Iris pigment epithelial cell (primary cell): ENCODE data around the gene CCDC28B.
A peak's percentile ranks its signal among the peaks of the same experiment; 100 is the strongest.

ENCODE experiments used
- DNase-seq: peaks from one replicate; pipeline ENCODE4 v3.0.0-alpha.2; 2011; ENCODE audit warnings: low read depth

CCDC28B gene

GRCh38 chr1:32194984-32195383 is 5.4 kb upstream of the CCDC28B start:
- DNase-seq: no peak

DNA sequence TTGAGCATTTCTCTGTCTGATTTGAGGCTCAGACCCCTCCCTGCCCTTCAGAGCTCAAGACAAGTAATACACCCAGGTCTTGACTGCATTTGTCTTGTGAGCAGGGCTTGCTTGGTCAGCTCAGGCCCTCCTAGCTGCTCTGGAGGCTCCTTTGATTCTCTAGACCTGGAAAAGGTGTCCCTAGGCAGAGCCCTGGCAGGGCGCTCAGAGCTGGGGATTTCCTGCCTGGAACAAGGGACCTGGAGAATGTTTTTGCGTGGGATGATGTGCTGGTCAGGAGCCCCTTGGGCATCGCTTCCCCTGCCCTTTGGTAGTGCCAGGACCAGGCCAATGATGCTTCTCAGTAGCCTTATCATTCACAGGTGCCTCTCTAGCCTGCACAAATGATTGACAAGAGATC is 4.9 kb upstream of the CCDC28B start:
- no peak for DNase-seq

DNA sequence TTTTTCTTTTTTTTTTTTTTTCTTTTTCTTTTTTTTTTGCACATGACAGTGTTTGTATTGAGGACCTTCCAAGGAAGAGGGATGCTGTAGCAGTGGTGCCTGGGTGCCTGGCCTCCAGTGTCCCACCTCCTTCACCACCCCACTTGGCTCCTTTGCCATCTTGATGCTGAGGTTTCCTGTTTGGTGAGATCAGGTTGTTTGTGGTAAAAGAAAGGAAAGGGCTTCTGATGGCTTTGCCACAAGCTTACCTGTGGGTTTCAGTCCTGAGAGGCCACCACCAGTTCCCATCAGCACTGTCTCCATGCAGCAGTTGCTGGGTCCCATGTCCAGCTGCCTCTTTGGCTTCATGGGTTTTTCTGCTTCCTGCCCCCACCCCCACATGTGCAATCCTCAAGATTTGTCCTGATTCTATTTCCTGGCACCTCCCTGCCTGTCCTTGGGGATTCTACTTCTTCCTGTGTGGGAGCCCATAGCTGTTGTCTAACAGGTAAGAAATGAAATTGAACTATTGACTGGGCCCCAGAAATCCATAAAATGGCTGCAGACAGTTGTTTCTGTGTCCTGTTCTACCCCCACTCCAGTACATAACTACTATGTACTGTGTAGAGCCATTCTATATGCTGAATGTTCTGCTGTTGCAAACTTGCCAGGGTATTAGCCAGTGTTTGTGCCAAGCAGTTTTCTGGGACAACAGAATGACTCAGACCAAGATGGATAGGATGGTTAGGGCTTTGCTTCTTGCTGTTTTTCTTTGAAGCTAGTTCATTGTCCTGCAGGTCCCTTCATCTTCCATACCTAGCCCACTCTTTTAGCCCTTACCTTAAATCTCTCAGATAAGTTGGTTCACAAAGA is 4.2 kb upstream of the CCDC28B start:
- DNase-seq: peak; percentile 46

DNA sequence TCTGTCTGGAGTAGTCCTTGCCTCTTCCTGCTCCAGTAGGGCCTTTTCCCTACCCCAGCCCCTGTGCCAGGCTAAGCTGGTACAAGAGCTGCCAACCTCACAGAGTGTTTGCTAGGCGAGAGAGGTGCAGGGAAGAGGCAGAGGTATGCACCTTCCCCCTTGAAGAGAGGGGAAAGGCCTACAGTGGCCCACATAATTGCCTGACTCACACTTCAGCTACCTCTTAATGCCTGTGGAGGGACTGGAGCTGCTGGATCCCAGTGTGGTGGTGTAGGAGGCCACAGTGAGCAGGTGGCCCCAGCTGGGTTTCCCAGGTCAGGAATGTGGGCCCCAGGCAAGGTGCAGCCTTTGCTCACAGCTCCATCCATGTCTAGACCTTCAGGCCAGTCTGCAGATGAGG is 3.3 kb upstream of the CCDC28B start:
- no peak for DNase-seq

DNA sequence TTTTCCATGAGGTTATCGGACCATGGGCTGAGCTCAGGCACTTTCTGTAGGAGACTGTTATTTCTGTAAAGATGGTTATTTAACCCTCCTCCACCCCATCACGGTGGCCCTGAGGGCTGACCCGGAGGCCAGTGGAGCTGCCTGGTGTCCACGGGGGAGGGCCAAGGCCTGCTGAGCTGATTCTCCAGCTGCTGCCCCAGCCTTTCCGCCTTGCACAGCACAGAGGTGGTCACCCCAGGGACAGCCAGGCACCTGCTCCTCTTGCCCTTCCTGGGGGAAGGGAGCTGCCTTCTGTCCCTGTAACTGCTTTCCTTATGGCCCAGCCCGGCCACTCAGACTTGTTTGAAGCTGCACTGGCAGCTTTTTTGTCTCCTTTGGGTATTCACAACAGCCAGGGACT is 2.6 kb upstream of the CCDC28B start:
- DNase-seq: no peak

- no peak for DNase-seq
These were observed 2.0 kb upstream of the CCDC28B start for GRCh38 chr1:32198237-32199042.

GRCh38 chr1:32199043-32199716 is 1.2 kb upstream of the CCDC28B start:
- DNase-seq: no peak

DNA sequence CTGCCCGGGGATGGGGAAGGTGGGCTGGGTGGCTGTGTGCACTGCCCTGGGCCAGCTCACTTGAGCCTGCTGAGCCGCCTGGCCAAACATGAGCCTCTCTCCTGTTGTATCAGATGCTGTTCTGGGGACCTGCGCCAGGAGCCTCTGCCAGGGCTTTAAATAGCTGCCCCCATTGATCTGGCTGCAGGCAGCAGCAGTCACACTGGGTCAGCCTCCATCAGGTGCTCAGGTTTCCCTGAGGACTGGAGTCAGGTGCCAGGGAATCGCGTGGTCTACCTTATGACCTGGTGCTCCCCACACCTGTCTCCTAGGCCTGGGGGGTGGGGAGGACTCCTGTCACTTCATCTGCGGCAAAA is 700 bp upstream of the CCDC28B start:
- no peak for DNase-seq

GRCh38 chr1:32201011-32201855 is 838 bp downstream of the CCDC28B start:
- peak; percentile 72 for DNase-seq

DNA sequence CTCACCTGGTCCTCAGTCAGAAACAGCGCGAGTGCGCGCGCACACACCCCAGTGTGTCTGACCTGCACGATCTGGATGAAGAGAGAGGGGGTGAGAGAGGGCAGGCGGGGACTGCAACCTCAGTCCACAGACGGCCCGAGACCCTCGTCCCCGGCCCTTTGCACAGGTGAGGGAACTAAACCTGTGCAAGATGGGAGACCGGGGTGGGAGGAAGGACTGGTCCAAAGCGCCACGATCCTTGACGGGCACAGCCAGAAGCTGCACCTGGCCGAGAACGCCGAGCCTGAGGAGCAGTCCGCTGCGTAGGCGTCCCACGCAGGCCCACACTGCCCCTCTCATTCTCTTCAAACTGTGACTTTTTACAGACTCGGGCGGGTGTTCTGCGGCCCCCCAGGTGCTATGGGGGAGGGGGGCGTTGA is 4.6 kb downstream of the CCDC28B start:
- no peak for DNase-seq

- DNase-seq: peak; percentile 78
These were observed 5.3 kb downstream of the CCDC28B start, which contains the start of gene IQCC for GRCh38 chr1:32205401-32206370. Gene IQCC (plus strand): TSS chr1:32205671. CDS start chr1:32205682, 11 bp downstream.

DNA sequence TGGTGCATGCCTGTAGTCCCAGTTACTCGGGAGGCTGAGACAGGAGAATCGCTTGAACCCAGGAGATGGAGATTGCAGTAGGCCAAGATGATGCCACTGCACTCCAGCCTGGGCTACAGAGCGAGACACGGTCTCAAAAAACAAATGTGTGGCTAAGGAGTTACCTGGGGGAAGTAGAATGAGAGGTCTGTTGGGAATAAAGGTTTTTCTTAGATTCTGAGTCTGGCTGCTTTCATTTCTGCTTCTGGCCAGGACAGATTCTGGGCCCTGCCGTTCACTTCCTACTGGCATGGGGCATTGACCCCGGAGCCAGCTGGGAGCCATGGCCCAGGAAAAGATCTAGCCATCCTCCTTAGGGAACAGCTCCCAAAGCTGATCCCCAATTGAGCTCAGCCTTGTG is 8.1 kb downstream of the CCDC28B start:
- no peak for DNase-seq

DNA sequence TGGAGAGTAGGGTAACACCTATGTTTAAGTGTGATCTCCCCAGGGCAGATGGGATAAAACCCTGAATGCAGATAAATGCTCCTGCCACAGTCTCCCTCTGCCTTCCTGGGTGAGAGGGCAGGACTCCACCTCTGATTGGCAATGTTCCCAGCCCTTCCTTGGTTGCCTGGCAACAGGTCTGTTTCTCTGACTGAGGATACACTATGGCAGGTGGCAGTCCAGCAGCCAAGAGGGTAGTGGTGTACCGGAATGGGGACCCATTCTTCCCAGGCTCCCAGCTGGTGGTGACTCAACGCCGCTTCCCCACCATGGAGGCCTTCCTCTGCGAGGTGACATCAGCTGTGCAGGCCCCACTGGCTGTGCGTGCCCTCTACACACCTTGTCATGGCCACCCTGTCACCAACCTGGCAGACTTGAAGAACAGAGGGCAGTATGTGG is 8.5 kb downstream of the CCDC28B start, which contains the start of gene DCDC2B:
DCDC2B (plus strand) TSS at position 199 of the 438 bp plus-strand sequence; CDS start at position 204, 5 bp downstream.
- DNase-seq: peak; percentile 40

DNA sequence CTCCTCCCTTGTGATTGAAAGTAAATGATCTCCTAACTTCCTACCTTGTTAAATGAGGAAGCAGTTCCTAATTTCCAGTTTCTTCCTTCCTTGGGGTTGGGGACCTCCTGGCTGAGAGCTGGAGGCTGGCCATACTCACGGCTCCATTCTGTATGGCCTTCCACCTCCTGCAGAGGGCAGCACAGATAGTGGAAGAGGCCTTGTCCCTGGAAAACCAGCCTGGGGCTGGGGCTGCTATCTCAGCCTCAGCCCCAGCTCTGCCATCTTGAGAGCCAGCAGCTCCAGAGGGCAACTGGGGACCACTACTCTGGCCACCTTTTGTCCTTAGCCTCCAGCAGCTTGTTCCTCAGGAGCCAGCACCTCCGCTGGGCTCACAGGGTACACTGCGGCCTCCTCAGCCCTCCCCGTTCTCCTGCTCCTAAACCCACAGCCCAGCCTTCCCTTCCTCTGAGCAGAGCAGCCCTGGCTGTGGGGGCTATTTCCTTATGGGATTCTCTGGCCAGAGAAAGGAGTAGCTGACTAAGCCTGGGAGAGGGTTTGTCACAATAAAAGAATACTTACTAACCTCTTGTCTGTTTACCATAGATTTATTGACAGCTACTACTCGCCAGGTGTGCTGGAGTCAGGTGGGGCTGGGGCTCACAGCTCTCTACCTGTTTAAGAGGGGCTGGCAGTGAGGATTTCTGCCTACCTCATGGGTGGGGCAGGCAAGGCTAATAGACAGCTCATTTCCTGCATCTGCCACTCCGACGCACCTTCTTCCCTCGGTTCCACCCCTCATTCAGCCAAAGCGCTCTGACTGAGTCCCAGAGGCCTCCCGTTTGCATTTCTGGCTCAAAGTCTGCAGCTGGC is 15.5 kb downstream of the CCDC28B start:
- peak; percentile 64 for DNase-seq

GRCh38 chr1:32216566-32216965 is 16.2 kb downstream of the CCDC28B start:
- DNase-seq: no peak

DNA sequence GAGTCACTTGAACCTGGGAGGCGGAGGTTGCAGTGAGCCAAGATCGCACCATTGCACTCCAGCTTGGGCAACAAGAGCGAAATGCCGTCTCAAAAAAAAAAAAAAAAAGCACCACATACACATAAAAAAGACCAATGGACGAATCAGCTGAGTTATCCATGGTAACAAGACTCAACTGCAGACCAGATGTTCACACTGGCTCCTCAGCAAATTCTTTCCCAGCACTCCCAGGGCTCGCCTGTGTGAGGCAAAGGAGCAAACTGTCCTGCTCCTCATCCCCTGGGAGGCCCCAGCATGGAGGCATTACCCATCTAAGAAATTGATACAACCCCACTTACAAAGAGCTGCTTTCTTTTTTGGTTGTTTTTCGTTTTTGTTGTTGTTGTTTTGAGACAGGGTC is 18.6 kb downstream of the CCDC28B start:
- no peak for DNase-seq

GRCh38 chr1:32220746-32221580 is 20.6 kb downstream of the CCDC28B start:
- DNase-seq: no peak

DNA sequence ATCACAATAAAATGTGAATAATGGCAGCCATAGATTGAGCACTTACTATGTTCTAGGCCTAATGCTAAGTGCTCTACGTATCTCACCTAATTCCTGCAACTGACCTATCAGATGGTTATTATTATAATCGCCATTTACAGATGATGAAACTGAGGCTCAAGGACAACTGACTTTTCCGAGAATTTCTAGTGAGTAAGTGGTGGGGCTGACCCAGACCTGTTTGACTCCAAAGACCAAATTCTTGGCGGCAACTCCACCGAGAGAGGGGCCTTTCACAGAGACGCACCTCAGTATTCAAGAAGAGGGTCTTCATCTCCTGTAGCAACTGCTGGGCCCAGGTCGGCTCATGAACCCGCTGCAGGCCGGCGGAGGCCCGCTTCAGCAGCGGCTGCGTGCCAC is 21.2 kb downstream of the CCDC28B start:
- DNase-seq: no peak
